HCT116 (cell line): ENCODE data around the gene EPHA4. TPM values are rescaled to one million over a fixed set of nuclear protein-coding genes. Genes with fewer than 3 reads are reported as not detected.

Source experiments
- ATAC-seq: fragments of 200-7000 bp; cut with Tn5 transposase; 2 replicates; pipeline ENCODE4 v1.9.1; 2020; ENCODE audit warnings: mild to moderate bottlenecking, moderate library complexity
- BruUV-seq: library from RNA; stranded (reverse); fragments of 400-500 nt; replicated peaks from 2 replicates; lab custom pipeline; 2021; lab: Mats Ljungman, UMichigan
- CTCF ChIA-PET: fragments of 300-600 bp; sonication (Branson Sonifier 250); formaldehyde crosslinking; loops from one replicate; lab custom pipeline; 2021; ENCODE audit warnings: antibody characterized with exemption; lab: Charles Lee
- POLR2A ChIA-PET: fragments of 300-600, 350-600 bp; sonication (Branson Sonifier 250); formaldehyde crosslinking; loops from one replicate; lab custom pipeline; 2021; ENCODE audit warnings: antibody characterized with exemption; lab: Charles Lee
- RAD21 ChIA-PET, 2 experiments: fragments of 300-600 bp; sonication (Branson Sonifier 250); formaldehyde crosslinking; loops; one replicate each; lab custom pipeline; 2023; ENCODE audit warnings: low total read pairs in 2 of 2; ENCODE audit not compliant: uncharacterized antibody in 2 of 2, unreplicated experiment in 2 of 2, low non-redundant PET in 1 of 2; lab: Charles Lee
- DNase-seq: peaks from one replicate; pipeline ENCODE4 v3.0.0-alpha.2; 2010; ENCODE audit warnings: low read depth, low spot score
- H2AFZ ChIP-seq: fragments of 200-600 bp; shearing (Covaris generic), sonication (generic); 2 replicates; pipeline ENCODE4 v1.6.1; 2017; ENCODE audit warnings: low read depth, mixed run types, mixed read lengths, antibody characterized with exemption, low read length; ENCODE audit not compliant: poor library complexity, severe bottlenecking
- H3K27ac ChIP-seq: 2 replicates; pipeline ENCODE4 v1.5.1; 2012; ENCODE audit warnings: low read depth, low read length
- H3K27me3 ChIP-seq: fragments of 200-600 bp; sonication (generic); 2 replicates; pipeline ENCODE4 v1.6.1; 2016; ENCODE audit warnings: mixed run types, low read length, mixed read lengths; ENCODE audit not compliant: insufficient read depth
- H3K36me3 ChIP-seq, 2 experiments: fragments of 200-500 bp in 1 of 2; fragments of 200-600 bp in 1 of 2; sonication (Bioruptor generic) in 1 of 2; sonication (generic) in 1 of 2; 2 replicates each; pipeline versions ENCODE4 v1.5.1 to v1.6.1; 2014 to 2016; ENCODE audit warnings: low read length in 2 of 2, inconsistent platforms in 1 of 2, mixed read lengths in 1 of 2, mixed run types in 1 of 2; ENCODE audit not compliant: insufficient read depth in 2 of 2, control insufficient read depth in 1 of 2
- H3K4me1 ChIP-seq, 2 experiments: fragments of 200-600 bp in 1 of 2; sonication (generic) in 1 of 2; 2 replicates each; pipeline versions ENCODE4 v1.5.1 to v1.6.1; 2012 to 2017; ENCODE audit warnings: low read length in 2 of 2, inconsistent platforms in 1 of 2, mild to moderate bottlenecking in 1 of 2, mixed read lengths in 1 of 2, mixed run types in 1 of 2, moderate library complexity in 1 of 2; ENCODE audit not compliant: insufficient read depth in 2 of 2, control insufficient read depth in 1 of 2
- H3K4me2 ChIP-seq: fragments of 200-600 bp; sonication (generic); 2 replicates; pipeline ENCODE4 v1.6.1; 2017; ENCODE audit warnings: mixed run types, low read length, mixed read lengths
- H3K4me3 ChIP-seq, 2 experiments: fragments of 200-600 bp in 1 of 2; sonication (generic) in 1 of 2; replicated peaks in 1 of 2; 2 replicates each; pipeline ENCODE4 v1.5.1; 2011 to 2016; ENCODE audit warnings: low read length in 2 of 2, control low read depth in 1 of 2, low read depth in 1 of 2, mild to moderate bottlenecking in 1 of 2, mixed read lengths in 1 of 2, mixed run types in 1 of 2
- H3K79me2 ChIP-seq: fragments of 200-600 bp; sonication (generic); 2 replicates; pipeline ENCODE4 v1.6.1; 2017; ENCODE audit warnings: mild to moderate bottlenecking, mixed run types, low read length, moderate library complexity, mixed read lengths; ENCODE audit not compliant: insufficient read depth
- H3K9ac ChIP-seq: fragments of 200-600 bp; sonication (generic); 2 replicates; pipeline ENCODE4 v1.6.1; 2016; ENCODE audit warnings: low read length, mixed read lengths
- H3K9me2 ChIP-seq: fragments of 200-600 bp; sonication (generic), shearing (Covaris generic); 2 replicates; pipeline ENCODE4 v1.6.1; 2017; ENCODE audit warnings: mixed run types, mild to moderate bottlenecking, moderate library complexity; ENCODE audit not compliant: insufficient read depth
- H3K9me3 ChIP-seq, 2 experiments: fragments of 200-500 bp in 1 of 2; fragments of 200-600 bp in 1 of 2; sonication (Bioruptor generic) in 1 of 2; sonication (generic) in 1 of 2; 2 replicates each; pipeline ENCODE4 v1.6.1; 2014 to 2017; ENCODE audit warnings: low read length in 2 of 2, mixed read lengths in 2 of 2, inconsistent platforms in 1 of 2, low read depth in 1 of 2, mild to moderate bottlenecking in 1 of 2, mixed run types in 1 of 2, moderate library complexity in 1 of 2; ENCODE audit not compliant: control insufficient read depth in 1 of 2, insufficient read depth in 1 of 2
- H4K20me1 ChIP-seq: fragments of 200-600 bp; sonication (generic), shearing (Covaris generic); 2 replicates; pipeline ENCODE4 v1.6.1; 2017; ENCODE audit warnings: mixed run types, mild to moderate bottlenecking, moderate library complexity; ENCODE audit not compliant: insufficient read depth
- ATF3 ChIP-seq: IDR thresholded peaks from 2 replicates; pipeline ENCODE4 v1.6.1; 2012
- CTCF ChIP-seq, 3 experiments: fragments of 200-600 bp in 1 of 3; sonication (generic) in 1 of 3; IDR thresholded peaks in 2 of 3; conservative IDR thresholded peaks in 1 of 3; 2 replicates each; pipeline ENCODE4 v1.5.1; 2012 to 2017; ENCODE audit warnings: low read depth in 2 of 3, low read length in 2 of 3, antibody characterized with exemption in 1 of 3, borderline replicate concordance in 1 of 3, control low read depth in 1 of 3, mild to moderate bottlenecking in 1 of 3, mixed read lengths in 1 of 3, mixed run types in 1 of 3, moderate library complexity in 1 of 3; ENCODE audit not compliant: insufficient read depth in 1 of 3
- EZH2 ChIP-seq: fragments of 200-600 bp; sonication (generic); IDR thresholded peaks from 2 replicates; pipeline ENCODE4 v1.6.1; 2017; ENCODE audit warnings: antibody characterized with exemption, mixed run types
- FOSL1 ChIP-seq: IDR thresholded peaks from 2 replicates; pipeline ENCODE4 v1.6.1; 2012; ENCODE audit warnings: low read depth
- JUND ChIP-seq: IDR thresholded peaks from 2 replicates; pipeline ENCODE4 v1.6.1; 2012
- POLR2AphosphoS5 ChIP-seq: IDR thresholded peaks from 2 replicates; pipeline ENCODE4 v1.6.1; 2011; ENCODE audit warnings: mild to moderate bottlenecking, low read depth, low read length, moderate library complexity
- RAD21 ChIP-seq: IDR thresholded peaks from 2 replicates; pipeline ENCODE4 v1.6.1; 2012; ENCODE audit warnings: low read depth, mild to moderate bottlenecking
- SIN3A ChIP-seq: IDR thresholded peaks from 2 replicates; pipeline ENCODE4 v1.6.1; 2012; ENCODE audit warnings: low read depth
- SP1 ChIP-seq: IDR thresholded peaks from 2 replicates; pipeline ENCODE4 v1.6.1; 2012; ENCODE audit warnings: low read depth
- SRF ChIP-seq: IDR thresholded peaks from 2 replicates; pipeline ENCODE4 v1.6.1; 2012; ENCODE audit warnings: low read depth
- TCF7L2 ChIP-seq: IDR thresholded peaks from 2 replicates; pipeline ENCODE4 v1.7.0; 2011; ENCODE audit warnings: borderline replicate concordance, inconsistent platforms; ENCODE audit not compliant: insufficient read depth, insufficient read length; ENCODE audit errors: extremely low read depth
- YY1 ChIP-seq: IDR thresholded peaks from 2 replicates; pipeline ENCODE4 v1.6.1; 2011; ENCODE audit warnings: low read length, low read depth, moderate library complexity, mild to moderate bottlenecking; ENCODE audit not compliant: insufficient replicate concordance; ENCODE audit errors: extremely low read depth
- ZNF274 ChIP-seq: fragments of 200-500 bp; sonication (Bioruptor generic); IDR thresholded peaks from 2 replicates; pipeline ENCODE4 v1.6.1; 2014; ENCODE audit warnings: mild to moderate bottlenecking, low read depth, low read length, inconsistent platforms
- intact Hi-C: fragments of 100-400 bp; cut with micrococcal nuclease; formaldehyde crosslinking; loops from 2 replicates; pipeline ENCODE4 v1.10.0; 2022
- total RNA-seq: library from RNA; stranded (reverse); gene quantifications from one replicate; pipeline ENCODE4 v1.2.1, GENCODE V29; 2021; ENCODE audit not compliant: unreplicated experiment
- TF ChIP-seq, protein P1 (sequence below): IDR thresholded peaks from 2 replicates; pipeline ENCODE4 v1.6.1; 2012; ENCODE audit warnings: low read depth

Gene EPHA4
- total RNA-seq, 1 experiment from 2014 or later: 3.5 TPM

DNA sequence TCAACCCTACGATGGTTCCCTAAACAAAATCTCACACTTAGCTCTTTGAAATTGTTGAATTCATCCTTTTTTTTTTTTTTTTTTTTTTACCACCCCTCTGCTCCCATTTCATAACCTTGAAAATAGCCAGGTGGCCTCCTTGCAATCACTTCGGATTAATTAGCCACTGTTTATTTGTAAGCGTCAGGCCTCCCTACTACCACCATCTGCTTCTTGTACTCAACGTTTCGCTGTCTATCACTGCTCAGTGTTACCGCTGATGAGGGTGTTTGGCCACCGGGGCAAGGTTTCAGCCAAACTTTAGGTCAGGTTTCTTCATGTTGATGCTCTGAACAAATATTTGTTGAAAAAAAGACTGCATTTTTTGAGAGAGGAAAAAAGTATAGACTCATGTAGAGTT is 183.2 kb downstream of the EPHA4 start:
- H3K79me2 ChIP-seq: no peaks in the 10 kb centered on the region
- no peak overlapping the region for H3K9ac ChIP-seq
- ChIA-PET CTCF (no interaction called here), RAD21 (no interaction called here), POLR2A (no interaction called here)
- BruUV-seq: no TSS peak
- peaks cover 10% of the 10 kb centered on the region; the same call in 1 of the 2 replicates for H3K27me3 ChIP-seq
- no peak overlapping the region for H2AFZ ChIP-seq
- intact Hi-C loops: no loop called here
- H3K4me2 ChIP-seq: no peak overlapping the region
- H3K4me3 ChIP-seq: no peak overlapping the region
- no peak for DNase-seq
- no peak for TF ChIP-seq FOSL1
- no peak for TF ChIP-seq SIN3A
- no peak for TF ChIP-seq ZNF274
- no peak for TF ChIP-seq SRF
- TF ChIP-seq, all 23 proteins: peak for 0
- no peaks in the 10 kb centered on the region for H3K4me1 ChIP-seq
- no peak overlapping the region for H3K27ac ChIP-seq
- H4K20me1 ChIP-seq: no peaks in the 10 kb centered on the region; the same call in 1 of the 2 replicates
- H3K9me2 ChIP-seq: no peaks in the 10 kb centered on the region
- H3K9me3 ChIP-seq: no peaks in the 10 kb centered on the region
- no peak for ATAC-seq
- no peaks in the 10 kb centered on the region for H3K36me3 ChIP-seq

DNA sequence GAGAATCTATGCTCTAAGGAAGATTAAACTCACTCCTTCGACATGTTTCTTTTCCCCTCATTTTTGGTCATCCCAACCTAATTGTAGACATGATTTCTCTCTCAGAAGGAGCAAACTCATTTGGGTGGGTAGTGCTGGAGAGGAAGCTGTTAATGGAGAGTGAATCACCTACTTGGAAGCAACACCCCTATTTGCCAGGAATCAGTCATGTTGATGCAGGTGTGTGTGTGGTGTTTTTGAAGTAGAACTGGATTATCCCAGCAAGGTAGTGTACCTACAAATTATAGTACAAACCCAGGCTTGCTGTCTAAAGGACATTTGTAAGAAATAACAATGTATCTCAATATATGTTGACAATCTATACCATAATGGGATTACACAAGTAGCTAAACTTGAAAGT is 186.4 kb downstream of the EPHA4 start:
- H3K9me3 ChIP-seq: no peaks in the 10 kb centered on the region
- no peaks in the 10 kb centered on the region for H3K4me1 ChIP-seq
- ATAC-seq (no peak), DNase-seq (no peak)
- RAD21 ChIA-PET: no interaction called here
- H3K4me3 ChIP-seq: no peak overlapping the region
- no peak overlapping the region for H3K4me2 ChIP-seq
- H3K9ac ChIP-seq: no peak overlapping the region
- no peak overlapping the region for H2AFZ ChIP-seq
- POLR2A ChIA-PET: no interaction called here
- no peak overlapping the region for H3K27ac ChIP-seq
- peaks cover 5% of the 10 kb centered on the region; the same call in 1 of the 2 replicates for H3K27me3 ChIP-seq
- H3K36me3 ChIP-seq: no peaks in the 10 kb centered on the region
- TF ChIP-seq EZH2 (no peak), POLR2AphosphoS5 (no peak), ZNF274 (no peak), RAD21 (no peak), TCF7L2 (no peak), CTCF (IDR thresholded peaks at IDR 0.05 in 2 of 3, conservative IDR thresholded peaks at IDR 0.05 in 1 of 3; ENCODE audit: borderline replicate concordance in 1 of 3, insufficient read depth in 1 of 3, low read depth in 2 of 3, low read length in 2 of 3) (no peak), ATF3 (no peak), JUND (no peak), SRF (no peak), SP1 (no peak), YY1 (no peak), FOSL1 (no peak)
- TF ChIP-seq, protein P1, sequence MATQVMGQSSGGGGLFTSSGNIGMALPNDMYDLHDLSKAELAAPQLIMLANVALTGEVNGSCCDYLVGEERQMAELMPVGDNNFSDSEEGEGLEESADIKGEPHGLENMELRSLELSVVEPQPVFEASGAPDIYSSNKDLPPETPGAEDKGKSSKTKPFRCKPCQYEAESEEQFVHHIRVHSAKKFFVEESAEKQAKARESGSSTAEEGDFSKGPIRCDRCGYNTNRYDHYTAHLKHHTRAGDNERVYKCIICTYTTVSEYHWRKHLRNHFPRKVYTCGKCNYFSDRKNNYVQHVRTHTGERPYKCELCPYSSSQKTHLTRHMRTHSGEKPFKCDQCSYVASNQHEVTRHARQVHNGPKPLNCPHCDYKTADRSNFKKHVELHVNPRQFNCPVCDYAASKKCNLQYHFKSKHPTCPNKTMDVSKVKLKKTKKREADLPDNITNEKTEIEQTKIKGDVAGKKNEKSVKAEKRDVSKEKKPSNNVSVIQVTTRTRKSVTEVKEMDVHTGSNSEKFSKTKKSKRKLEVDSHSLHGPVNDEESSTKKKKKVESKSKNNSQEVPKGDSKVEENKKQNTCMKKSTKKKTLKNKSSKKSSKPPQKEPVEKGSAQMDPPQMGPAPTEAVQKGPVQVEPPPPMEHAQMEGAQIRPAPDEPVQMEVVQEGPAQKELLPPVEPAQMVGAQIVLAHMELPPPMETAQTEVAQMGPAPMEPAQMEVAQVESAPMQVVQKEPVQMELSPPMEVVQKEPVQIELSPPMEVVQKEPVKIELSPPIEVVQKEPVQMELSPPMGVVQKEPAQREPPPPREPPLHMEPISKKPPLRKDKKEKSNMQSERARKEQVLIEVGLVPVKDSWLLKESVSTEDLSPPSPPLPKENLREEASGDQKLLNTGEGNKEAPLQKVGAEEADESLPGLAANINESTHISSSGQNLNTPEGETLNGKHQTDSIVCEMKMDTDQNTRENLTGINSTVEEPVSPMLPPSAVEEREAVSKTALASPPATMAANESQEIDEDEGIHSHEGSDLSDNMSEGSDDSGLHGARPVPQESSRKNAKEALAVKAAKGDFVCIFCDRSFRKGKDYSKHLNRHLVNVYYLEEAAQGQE: no peak
- intact Hi-C loops: no loop called here
- BruUV-seq: no TSS peak
- no peaks in the 10 kb centered on the region; the same call in 1 of the 2 replicates for H4K20me1 ChIP-seq
- no peaks in the 10 kb centered on the region for H3K9me2 ChIP-seq
- H3K79me2 ChIP-seq: no peaks in the 10 kb centered on the region
- CTCF ChIA-PET: no interaction called here
